Cardiac muscle cell (in vitro differentiated cells and primary cell): Measurements from ENCODE around the gene PSMA2. TPM values are rescaled to one million over a fixed set of nuclear protein-coding genes. Genes with fewer than 3 reads are reported as not detected.
A peak's percentile ranks its signal among the peaks of the same experiment; 100 is the strongest.

Experiments
- DNase-seq, 2 donors: peaks; one replicate each; pipeline versions ENCODE4 v3.0.0 to v3.0.0-alpha.2; 2010 to 2017; ENCODE audit warnings: low read depth in 1 of 2, low spot score in 1 of 2
- H3K27ac ChIP-seq: fragments of 200-600 bp; sonication (generic); 2 replicates; pipeline ENCODE4 v1.5.1; 2016
- H3K27me3 ChIP-seq: fragments of 200-600 bp; sonication (generic); 2 replicates; pipeline ENCODE4 v1.6.0; 2016; ENCODE audit warnings: control low read depth
- H3K36me3 ChIP-seq: fragments of 200-600 bp; sonication (generic); 2 replicates; pipeline ENCODE4 v1.5.1; 2016; ENCODE audit warnings: control low read depth
- H3K4me1 ChIP-seq: fragments of 200-600 bp; sonication (generic); 2 replicates; pipeline ENCODE4 v1.8.1; 2017; ENCODE audit warnings: low read depth, mild to moderate bottlenecking, mixed run types
- H3K4me3 ChIP-seq: fragments of 200-600 bp; sonication (generic); 2 replicates; pipeline ENCODE4 v1.5.1; 2016; ENCODE audit warnings: mild to moderate bottlenecking
- H3K9me3 ChIP-seq: fragments of 200-600 bp; sonication (generic); 2 replicates; pipeline ENCODE4 v1.5.1; 2017; ENCODE audit warnings: low read depth, mild to moderate bottlenecking, control low read depth
- polyA plus RNA-seq: library from polyadenylated mRNA; unstranded; fragments of >200 nt; fragmentation: Nextera tagmentation; extraction: Ambion mirVana; gene quantifications from 2 replicates; pipeline ENCODE4 v1.2.1, GENCODE V29; 2016
- total RNA-seq: library from RNA; depleted of rRNA; stranded (reverse); fragments of >200 nt; gene quantifications from 2 replicates; pipeline ENCODE4 v1.2.3, GENCODE V29; 2016
- TF ChIP-seq, protein P1 (sequence below): IDR thresholded peaks from 2 replicates; pipeline ENCODE4 v1.5.1; 2012; ENCODE audit warnings: low read depth, mild to moderate bottlenecking, low read length

PSMA2 gene
- total and polyA plus RNA-seq, 2 experiments from 2014 or later: 54.0 to 326 TPM

DNA sequence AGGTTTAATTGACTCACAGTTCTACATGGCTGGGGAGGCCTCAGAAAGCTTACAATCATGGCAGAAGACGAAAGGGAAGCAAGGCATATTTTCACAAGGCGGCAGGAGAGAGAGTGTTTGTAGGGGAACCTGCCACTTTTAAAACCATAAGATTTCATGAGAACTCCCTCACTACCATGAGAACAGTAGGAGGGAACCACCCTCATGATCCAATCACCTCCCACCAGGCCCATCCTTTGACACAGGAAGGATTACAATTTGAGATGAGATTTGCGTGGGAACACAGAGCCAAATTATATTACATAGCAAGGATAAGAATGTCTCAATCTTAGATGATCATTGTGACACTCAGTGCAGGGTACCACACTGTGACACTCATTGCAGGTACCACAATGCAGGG, 44.4 kb upstream of the PSMA2 start:
- DNase-seq: no peak
- H3K27ac ChIP-seq: no peak overlapping the region
- no peaks in the 10 kb centered on the region for H3K36me3 ChIP-seq
- no peaks in the 10 kb centered on the region for H3K9me3 ChIP-seq
- TF ChIP-seq, protein P1, sequence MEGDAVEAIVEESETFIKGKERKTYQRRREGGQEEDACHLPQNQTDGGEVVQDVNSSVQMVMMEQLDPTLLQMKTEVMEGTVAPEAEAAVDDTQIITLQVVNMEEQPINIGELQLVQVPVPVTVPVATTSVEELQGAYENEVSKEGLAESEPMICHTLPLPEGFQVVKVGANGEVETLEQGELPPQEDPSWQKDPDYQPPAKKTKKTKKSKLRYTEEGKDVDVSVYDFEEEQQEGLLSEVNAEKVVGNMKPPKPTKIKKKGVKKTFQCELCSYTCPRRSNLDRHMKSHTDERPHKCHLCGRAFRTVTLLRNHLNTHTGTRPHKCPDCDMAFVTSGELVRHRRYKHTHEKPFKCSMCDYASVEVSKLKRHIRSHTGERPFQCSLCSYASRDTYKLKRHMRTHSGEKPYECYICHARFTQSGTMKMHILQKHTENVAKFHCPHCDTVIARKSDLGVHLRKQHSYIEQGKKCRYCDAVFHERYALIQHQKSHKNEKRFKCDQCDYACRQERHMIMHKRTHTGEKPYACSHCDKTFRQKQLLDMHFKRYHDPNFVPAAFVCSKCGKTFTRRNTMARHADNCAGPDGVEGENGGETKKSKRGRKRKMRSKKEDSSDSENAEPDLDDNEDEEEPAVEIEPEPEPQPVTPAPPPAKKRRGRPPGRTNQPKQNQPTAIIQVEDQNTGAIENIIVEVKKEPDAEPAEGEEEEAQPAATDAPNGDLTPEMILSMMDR: no peak
- no peaks in the 10 kb centered on the region for H3K27me3 ChIP-seq
- no peak overlapping the region for H3K4me3 ChIP-seq
- H3K4me1 ChIP-seq: peaks cover 8% of the 10 kb centered on the region

DNA sequence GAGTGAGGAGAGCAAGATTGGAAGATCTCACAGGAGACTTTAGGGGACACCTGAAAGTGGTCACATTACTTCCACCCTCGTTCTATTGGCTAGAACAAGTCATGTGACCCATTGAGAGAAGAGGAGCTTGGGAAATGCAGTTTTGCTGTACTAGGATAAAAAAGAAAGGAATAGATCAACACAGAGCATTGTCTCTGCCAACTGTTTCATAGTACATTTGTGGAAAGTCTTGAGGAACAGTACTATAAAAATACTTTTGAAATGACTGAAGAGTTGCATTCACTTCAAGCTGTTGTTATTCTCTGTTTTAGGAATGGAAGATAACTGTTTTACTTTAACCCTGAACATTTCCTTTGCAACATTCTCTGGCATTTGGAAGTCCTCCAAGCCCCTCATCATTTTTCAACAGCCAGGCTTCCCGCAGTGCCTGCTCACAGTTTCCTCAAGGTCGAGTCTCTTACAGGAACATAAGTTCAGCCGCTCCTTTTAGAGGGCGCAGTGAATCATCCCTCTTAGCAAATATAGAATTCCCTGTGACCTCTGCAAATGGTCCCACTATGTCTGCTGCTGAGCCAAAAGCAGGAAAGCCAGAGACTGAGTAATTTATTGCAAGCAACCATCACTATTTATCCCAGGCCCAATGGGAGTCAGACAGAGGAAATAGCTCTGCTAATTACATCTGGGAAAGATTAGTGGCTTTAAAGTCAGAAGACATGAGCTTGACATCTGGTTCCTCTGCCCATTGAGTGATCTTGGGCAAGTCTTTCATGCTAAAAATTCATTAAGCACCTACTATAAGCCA, 40.9 kb upstream of the PSMA2 start:
- no peaks in the 10 kb centered on the region for H3K36me3 ChIP-seq
- TF ChIP-seq, protein P1: no peak

DNA sequence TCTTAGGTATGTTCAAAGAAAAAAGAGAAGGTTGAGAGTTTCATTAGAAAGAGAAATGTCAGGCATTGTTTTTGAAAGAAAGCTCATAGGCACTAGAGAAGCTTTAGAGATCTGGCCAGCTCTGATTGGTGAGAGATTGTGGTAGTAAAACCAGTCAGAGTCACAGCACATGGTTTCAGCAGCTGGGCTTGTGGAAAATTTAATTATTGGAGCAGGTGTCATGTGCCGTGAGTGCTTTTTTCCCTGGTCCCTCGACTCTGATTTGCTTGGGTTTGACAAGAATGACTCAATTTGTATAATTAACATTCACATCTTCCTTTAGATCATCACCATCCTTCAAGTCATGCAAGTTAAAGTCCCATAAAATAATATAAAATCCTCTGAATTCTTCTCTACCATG, 35.4 kb upstream of the PSMA2 start:
- Histone ChIP-seq H3K4me1 (peaks cover 6% of the 10 kb centered on the region), H3K27me3 (no peaks in the 10 kb centered on the region), H3K36me3 (no peaks in the 10 kb centered on the region), H3K27ac (no peak overlapping the region), H3K4me3 (no peak overlapping the region), H3K9me3 (no peaks in the 10 kb centered on the region)
- DNase-seq: no peak
- TF ChIP-seq, protein P1: no peak

More for the DNA sequence above, 40.9 kb upstream of the PSMA2 start:
- Histone ChIP-seq H3K9me3 (no peaks in the 10 kb centered on the region), H3K4me3 (no peak overlapping the region), H3K27me3 (no peaks in the 10 kb centered on the region), H3K4me1 (peaks cover 8% of the 10 kb centered on the region), H3K27ac (peak overlapping the region; percentile 65)
- DNase-seq: peak; percentile 34 to 98

DNA sequence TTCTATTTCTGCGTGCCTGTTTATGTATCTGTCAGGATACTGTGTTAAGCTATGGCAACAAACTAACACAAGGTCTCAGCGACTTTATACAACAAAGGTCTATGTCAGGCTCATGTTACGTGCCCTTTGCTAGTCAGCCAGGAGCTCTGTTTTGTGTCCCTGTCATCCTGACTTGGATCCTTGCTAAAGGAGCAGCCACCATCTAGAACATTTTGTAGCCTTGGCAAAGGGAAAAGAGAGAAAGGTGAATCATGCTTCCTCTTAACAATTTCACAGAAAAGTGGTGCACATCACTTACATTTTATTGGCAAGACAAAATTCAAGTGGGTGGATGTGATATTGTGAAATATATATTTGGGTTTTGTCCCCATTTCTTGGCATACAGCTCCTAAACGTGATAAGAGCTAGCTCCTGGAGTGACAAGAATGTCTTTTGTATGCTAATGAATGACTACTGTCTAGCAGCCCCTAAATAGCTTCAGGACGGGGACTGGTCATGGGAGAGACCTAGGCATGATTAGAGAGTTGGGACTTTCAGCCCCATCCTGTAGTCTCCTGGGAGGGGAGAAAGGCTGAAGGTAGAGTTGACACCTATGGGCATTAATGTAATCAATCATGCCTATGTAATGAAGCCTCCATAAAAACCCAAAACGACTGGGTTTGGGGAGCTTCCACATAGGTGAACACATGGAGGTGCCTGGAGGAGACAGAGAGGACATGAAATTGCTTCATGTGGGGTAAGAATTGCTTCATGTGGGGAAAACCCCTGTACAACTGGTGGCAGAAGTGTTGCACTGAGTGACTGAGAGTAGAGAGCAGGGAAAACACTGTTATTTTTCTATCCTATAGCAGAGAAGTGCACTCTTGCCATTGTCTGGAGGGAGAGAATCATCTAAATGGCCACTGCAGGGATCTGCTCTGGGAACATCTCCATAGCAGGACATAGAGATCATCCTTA, 33.2 kb upstream of the PSMA2 start:
- H3K27me3 ChIP-seq: no peaks in the 10 kb centered on the region
- no peaks in the 10 kb centered on the region for H3K9me3 ChIP-seq
- TF ChIP-seq, protein P1: no peak
- H3K4me3 ChIP-seq: no peak overlapping the region
- peak; percentile 39 to 56 for DNase-seq
- H3K36me3 ChIP-seq: no peaks in the 10 kb centered on the region
- H3K27ac ChIP-seq: peak overlapping the region; percentile 63
- H3K4me1 ChIP-seq: peaks cover 6% of the 10 kb centered on the region

GRCh38 chr7:42964293-42964692, 32.3 kb upstream of the PSMA2 start:
- Histone ChIP-seq H3K36me3 (no peaks in the 10 kb centered on the region), H3K4me1 (peaks cover 6% of the 10 kb centered on the region), H3K9me3 (no peaks in the 10 kb centered on the region), H3K4me3 (no peak overlapping the region), H3K27ac (peak overlapping the region; percentile 63), H3K27me3 (no peaks in the 10 kb centered on the region)
- DNase-seq: no peak
- TF ChIP-seq, protein P1: no peak
